ENCODE results near the gene ZNF516.

Gene ZNF516

DNA sequence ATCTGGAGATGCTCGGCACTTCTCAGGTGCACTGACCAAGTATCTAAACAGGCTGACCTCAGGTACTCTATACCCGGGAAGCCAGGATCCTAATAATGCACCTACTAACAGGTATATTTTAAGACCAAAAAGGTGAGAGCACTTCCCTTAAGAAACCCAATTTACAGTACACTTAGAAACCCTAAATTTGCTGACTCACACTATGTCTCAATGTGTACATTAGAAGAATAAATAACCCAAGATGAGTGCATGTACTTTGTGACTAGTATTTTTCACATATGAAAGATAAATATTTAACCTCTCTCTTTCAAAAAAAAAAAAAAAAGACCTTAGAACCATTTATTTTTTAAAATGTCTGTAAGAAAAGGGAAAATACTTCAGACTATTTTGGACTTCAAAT, 118.8 kb downstream of the ZNF516 start:
- DNase-seq, result no peak

DNA sequence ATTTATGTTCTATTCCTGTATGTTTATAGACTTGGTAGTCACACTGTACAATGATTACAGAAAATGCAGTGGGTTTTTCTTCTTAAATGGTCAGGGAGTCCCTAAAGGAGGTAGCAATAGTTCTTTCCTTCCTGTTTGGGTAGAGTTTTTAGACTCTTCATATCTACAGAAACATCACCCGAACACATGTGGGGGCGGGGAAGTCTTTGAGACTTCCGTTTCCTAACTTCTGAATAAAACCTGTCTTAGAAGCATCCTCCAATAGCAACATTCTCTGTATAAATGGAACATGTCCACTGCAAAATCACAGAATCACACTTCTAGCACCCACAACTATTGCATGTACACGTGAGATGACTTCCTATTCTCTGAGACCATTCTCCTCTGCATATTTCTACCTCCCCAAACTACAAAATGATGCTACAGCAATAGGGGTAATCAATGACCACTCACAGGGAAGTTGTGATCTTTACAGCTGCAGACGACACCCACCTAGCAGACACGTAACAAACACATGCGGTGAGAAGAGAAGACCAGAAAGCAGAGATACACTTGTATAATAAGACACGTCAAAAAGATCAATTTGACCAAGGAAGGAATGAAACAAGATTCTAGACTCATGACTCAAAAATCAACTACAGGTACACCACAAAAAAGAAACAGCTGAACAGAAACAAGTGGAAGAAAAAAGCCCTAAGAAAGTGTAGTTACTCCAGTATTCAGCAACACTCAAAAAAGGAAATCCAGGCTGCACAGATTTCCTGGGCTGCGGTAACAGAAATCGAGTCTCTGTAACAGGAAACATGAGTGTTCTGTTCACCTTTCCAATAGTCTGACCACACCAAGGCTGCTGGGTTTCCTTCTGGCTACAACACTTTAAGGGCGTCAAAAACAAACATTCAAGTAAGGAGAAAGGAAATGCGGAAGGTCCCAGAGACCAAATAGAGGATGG, 120.4 kb downstream of the ZNF516 start:
- peak; percentile 32 for DNase-seq

DNA sequence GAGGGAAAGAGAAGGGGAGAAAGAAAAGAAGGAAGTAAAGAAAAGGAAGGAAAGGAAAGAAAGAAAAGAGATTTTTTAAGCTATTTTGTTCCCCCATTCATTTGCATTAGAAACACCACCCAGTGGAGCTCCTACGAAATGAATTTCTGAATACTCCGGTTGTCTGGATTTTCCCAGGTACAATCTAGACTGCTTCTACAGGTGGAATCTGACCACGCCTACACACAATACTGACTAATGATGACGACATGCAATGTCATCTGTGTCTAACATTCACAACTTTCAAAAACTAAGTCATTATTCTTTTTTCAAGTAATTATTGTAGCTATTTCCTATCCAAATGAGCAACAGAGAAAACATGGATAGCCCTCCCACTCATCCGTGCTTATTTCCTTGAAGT, 121.7 kb downstream of the ZNF516 start:
- no peak for DNase-seq

DNA sequence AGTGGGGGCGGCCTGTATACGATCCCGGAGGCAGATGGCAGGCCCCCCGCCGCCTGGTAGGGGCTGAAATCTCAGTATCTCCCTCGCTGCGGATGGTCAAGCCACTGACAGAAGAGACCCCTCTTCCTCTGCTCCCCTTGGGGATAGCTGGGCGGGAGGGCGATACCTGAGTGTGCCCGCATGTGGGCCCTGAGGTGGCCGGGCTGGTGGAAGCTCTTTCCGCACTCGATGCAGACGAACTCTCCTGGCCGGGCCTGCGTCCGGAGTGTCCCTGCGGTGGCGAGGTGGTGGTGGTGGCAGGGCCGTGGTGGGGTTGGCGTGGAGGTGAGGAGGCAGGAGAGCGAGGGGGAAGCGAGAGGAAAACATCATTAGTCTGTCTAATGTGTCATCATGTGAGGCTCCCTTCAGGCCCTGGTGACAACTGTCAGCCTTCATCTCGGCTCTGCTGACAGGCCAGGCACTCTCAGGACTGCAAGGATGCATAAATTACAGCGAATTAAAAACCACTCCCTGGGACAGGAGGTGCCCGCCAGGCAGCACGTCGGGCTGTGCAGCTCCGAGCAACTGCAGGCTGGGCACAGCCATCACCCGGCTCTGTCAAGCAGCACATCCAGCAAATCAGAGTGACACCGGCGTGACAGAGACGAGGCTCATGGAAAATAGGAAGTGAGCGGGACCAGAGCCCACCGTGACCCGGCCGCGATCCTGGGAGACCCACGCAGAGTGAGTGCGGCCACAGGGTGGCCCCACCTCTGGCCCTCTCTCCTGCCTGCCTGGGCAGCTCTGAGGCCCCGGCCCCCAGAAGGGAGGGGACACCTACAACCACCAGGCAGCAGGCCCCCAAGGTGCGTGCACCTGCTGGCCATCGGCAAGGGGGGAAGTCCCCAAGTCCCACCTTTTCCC, 123.5 kb downstream of the ZNF516 start:
- DNase-seq, result no peak

DNA sequence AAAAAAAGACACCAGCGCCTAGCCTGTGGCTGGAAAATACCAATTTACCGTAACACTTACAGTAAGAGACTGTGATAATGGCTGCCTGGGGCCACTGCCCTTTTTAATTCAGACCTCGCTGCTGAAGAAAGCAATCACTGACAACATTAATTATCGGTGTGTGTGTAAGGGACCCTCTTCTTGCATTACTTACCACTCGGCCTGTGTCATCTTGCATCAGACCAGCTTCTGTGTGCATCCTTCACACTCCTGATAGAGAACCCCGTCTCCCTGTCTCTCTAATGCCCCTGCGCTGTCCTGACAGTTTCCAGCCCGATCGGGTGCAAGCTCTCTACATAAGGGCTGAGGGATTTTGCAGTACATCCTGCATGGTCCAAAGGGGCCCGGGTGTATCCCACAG, 124.4 kb downstream of the ZNF516 start:
- DNase-seq, result no peak

DNA sequence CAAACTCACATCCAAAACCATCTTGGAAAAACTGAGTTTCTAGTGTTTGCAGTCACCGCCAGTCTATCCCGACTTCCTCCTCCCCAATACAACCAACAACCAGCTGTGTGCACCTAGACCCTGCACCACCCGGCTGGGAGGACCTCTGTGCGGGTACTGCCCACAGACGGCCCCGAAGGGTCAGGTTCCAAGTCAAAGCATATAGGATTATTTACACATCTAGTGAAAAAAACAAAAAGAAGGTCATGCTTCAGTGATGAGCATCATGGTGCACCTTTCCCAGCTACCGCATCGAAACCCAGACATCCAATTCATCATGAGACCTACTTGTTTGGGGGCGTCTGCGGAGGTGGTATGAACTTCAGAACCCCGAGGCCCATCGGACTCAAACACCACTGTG, 124.8 kb downstream of the ZNF516 start:
- DNase-seq, result no peak

DNA sequence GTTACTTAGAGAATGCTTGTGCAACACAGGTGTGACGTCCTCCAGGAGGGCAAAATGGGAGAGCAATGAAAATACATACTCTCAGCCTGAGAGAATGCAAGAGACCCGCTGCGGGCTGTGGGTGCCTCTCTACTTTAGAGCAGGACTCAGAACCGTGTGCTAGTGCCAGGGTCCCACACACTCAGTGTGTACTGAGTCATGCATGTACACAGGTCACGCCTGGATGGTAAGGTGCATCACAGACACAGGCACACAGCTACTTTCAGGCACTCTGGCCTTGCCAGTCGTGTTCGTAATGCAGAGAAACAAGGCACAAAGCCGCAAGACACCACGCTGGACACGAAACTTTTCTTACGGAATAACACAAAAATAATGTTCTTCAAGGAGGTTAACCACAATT, 125.3 kb downstream of the ZNF516 start:
- no peak for DNase-seq

DNA sequence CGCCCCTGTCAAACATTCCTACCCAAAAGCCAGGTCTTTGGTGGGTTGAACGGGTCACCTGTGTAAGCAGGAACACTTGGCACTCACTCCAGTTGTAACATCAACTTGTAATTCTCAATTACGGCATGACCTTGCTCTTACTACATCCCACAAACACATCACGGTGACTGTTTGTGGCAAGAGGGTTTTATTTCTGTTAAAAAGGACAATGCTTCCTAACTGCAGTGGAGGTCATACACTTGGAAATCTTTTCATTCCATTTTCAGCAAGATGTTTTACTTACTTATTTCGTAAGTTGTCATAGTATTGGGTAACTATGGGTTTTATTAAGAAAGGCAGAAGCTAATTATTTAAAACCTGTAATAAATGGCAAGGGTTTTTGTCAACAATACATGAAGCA, 126.1 kb downstream of the ZNF516 start:
- no peak for DNase-seq

DNA sequence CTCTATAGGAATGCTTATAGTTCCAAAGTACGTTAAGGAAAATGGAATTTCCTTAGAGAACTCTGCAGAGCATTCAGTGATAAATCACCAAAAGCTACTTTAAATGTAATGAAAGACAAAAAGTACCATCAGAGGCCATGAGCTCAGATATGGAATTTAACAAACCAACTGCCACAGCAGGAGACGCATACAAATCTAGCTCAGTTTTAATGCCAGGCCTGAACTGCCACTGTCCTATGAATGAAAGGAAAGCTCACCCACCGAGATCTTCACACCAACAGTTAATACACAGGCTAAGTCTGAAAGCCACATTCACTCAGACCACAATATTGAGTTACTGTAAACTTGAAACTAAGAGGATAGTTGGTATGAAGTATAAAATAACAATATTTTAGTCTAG, 126.8 kb downstream of the ZNF516 start:
- no peak for DNase-seq

DNA sequence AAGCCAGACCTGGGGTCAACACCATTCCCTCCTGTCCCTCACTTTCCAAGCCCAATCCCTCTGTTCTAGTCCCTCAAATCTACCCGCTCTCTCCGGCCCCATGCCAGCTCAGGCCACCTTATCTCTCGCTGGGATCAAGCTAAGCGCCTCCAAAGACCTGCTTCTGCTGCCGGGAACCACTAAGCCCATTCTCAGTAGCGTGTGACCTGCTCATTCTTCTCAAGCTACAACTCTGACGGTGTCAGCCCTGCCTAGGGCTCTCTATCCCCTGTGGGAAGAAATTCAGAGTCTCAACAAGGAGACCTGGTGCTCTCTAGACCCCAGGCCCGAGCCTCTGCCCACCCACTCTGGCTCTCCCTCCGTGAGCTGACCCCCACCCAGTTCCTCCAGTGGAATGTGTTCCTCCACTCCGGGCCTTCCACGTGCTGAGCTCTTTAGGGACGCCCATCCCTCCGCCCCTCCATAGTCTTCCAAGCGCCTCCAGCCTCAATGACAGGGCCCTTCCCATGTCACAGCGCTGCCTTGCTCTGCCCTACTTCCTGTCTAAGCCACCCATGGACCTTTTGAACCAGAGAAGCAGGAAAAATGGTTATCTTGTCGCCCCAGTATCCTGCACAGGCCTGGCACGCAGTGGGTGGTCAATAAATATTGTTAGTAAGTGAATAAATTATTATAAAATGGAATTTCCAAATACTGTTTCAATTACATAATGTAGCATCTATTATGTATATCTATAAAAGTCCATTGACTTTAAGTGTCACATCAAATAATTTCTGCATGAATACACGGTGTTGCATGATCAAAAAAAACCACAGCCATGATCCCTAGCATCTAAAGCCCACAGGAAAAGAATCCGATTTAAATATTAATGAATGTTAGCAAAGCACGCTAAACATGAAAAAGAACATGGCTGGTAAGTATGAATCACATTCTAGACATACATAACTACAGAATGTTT, 127.6 kb downstream of the ZNF516 start:
- no peak for DNase-seq

DNA sequence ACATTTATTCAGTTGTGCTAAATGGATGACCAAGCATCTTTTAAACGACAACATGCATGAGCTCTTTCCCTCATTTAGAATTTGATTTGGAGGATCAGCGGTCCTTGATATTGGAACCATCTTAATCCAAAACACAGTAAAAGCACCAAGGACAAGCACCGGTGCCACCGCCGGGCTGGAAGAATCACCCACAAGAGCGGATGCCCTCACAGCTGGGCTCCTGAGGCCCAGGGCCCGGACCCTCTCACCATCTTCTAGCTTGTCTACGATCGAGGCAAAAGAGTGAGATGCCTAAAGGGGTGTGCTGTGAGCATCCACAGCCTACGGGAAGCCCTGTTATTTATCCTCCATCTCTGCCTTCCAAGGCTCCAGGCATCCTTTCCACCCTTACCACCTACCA, 129.5 kb downstream of the ZNF516 start:
- no peak for DNase-seq

DNA sequence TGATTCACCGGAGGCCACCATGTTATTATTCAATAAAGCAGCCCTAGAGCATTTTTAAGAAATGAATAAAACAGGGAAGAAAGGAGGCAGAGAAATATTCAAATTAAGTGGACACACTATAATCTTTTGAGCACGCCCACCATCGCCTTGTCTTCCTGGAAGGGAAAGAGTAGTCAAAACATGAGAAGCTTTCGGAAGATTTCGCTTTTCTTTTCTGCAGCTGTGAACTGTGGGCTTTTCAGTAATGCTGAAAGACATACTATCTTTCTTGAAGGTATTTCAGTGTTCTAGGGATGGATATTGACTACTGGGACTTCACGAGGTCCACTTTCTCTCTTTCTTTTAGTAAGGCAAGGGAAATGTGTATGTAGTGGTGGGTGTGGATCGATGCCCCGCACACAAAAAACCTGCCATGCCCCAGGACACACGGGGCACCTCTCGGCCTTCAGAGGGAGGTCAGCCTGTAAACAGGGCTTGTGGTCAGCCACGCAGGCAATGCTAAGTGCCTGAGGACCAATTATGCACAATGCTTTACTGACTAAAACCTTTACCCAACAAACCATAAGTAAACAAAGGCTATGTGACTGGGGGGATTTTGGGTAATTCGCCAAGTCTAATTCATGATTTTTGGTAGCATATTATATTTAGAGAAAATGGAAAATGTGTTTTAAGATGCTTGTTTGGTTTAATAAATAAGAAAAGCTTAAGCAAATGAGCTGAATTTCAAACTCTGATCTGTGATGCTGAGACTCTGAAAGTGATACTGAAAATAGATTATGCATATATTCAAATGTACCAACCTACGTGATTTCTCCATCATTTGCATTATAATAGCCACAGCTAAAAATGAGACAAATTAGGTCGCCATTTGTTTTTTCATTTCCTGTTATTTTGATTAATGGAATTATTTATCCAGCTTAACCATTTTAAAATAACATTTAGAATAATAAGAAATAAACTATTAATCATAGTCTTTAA, 130.5 kb downstream of the ZNF516 start:
- no peak for DNase-seq

DNA sequence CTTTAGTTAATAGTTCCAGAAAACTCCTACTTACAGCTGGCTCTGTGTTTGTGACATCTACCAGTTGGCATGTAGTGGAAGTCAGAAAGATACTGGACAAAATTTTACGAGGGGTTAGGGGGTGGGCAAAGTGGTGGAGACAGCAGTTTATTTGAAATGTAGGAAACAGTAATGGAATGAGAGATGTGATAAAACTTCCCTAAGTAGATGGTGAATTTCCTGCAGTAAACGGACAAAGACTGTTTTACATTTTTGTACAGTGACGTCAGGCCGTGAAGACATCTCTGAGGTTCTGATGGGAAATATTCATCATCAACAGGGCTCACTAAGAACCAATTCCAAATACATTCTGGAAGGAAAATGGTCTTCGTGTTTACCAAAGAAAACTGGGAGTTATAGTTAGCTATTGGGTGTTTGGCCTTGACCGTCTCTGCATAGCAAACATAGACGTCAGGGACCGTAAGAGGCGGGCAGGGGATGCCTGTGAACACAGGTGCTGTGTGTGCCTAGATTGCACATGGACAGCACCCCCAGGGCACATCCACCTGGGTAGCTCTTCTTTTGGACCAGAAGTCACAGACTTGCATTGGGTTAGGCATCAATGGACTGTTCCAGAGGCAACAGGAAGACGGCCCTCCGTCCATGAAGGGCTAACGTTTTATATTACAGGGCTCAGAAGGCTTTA, 131.5 kb downstream of the ZNF516 start:
- DNase-seq, result no peak

DNA sequence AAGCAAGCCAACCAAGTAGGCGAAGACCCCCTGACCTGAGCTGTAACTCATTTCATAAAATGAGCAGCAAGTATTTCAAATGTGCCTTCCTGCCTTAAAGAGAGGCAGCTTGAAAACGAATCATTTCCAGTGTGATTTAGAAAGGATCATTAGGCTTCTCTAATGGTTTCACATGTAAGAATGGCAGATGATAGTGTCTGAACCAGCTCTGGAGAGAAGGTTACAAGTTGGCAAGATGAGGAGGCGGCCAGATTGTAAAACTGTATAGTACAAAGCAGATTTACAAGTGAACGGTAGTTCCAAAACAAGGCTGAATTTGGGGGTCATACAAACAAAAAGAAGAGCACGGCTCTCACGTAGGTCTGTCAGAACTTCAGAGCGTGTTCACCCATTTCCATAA, 132.4 kb downstream of the ZNF516 start:
- no peak for DNase-seq

DNA sequence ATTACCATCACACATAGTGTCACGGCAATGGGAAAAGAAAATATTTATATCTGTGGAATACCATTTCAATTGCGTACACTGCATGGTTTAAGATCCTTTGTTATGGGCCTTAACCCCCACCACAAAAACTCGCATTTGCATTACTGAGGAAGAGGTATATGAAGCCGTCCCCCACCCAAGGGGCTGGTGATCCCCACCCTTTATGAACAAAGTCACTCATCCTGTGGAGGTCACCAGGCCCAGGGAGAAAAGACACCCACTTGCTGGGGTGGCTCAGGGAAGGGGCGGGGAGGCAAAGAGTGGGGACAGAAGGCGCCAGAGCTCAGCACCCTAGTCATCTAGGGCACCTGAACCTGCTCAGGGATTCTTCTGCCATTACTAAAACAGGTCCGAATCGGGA, 133.8 kb downstream of the ZNF516 start:
- no peak for DNase-seq

DNA sequence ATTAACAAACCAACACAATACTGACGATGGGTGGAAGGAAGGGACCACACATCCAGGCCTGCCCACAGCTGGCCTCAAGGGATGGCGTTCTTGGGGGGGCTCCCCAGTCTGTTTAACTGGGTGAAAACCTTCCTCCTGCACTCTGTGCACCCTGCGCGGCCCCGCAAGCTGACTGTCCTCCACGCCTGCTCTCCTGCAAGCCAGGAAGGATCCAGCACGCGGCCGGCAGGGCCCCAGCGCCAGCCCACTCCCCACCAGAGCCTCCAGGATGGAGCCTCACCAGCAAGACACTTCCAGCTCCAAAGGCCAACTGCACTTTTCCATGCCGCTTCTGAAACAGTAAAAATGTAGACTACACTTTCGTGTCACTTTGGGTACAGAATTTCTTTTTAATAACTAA, 135.1 kb downstream of the ZNF516 start:
- DNase-seq, result no peak

DNA sequence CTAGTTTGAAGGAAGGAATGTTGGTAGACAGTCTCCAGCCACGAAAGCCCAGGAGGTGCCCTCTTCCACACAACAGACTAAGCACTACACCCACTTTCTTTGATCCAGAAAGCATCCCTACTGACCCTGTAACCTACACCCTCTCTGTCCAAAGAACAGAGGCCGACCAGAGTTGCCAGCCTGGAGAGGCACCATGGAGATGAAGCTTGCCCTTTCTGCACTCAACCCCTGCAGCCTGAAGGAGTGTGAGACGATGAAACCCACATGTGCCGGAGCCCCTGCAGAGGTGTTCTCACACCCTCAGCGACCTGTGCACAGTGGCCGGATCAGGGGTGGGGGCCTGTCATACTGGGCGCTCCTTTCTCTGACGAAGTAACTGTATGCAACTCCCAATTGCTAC, 136.3 kb downstream of the ZNF516 start:
- DNase-seq, result no peak

DNA sequence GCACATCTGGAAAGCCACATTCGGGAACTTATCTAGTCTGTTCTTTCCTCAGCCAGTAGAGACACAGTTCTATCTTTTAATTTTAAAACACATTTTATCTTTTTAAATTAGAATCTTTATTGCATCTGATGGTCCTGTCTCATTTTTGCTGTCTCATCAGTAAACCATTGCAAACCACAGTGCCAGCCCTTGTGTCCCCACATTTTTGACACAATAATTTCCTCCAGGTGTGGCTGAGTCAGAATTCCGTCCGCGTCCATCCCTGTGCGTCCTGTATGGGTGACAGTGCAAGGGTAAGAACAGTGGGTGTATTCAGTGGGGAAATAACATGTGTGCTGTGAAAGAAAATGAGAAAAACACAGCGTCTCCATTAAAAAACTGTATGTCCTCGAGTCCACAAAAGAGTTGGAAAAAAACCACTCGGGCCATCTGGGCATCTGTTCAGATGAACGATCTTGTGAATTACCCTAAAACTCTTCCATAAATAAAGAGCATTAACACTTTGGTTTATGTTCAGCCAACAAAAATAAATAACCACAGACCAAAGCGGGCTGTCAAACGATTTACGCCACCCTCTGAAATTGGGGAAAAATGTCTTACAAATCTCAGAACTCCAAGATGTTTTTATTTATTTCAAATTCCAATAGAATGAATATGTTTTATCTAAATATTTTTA, 137.3 kb downstream of the ZNF516 start:
- DNase-seq, result no peak

DNA sequence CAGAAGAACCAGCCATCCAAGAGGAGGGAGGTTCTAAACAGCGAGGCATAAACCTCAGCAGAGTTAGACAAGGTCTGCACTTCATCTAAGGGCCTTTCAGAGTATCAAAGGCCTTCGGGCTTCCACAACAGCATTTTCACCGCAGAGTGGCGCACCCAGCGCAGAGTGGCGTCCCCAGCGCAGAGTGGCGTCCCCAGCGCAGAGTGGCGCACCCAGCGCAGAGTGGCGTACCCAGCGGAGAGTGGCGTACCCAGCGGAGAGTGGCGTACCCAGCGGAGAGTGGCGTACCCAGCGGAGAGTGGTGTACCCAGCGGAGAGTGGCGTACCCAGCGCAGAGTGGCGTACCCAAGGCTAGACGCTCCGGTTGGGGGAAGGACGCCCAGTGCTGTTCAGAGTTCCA, 137.9 kb downstream of the ZNF516 start:
- no peak for DNase-seq

DNA sequence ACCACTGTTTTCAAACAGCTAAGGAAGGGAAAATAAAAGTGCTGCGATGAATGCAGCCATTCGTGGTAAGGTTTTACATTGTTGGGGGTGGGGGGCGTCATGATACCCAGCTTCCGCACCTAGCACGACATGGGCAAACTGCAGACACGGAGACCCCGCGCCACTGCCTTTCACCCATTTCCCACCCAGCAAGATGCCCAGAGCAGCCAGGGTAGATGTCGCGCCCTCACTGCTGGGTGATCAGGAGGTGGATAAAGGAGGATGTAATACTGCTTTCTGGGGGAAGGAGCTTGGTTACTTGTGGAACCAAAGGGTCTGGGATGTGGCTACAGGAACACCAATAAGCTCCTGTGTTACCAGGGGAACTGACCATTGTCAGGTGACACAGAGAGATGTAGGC, 138.4 kb downstream of the ZNF516 start:
- no peak for DNase-seq

All from activated gamma-delta T cell treated with Interleukin-2 at 50 U/mL for 16 hours (primary cell).